ENCODE data around the gene TFB1M.
"Not testable (repeated sequence)": the region's sequence is repeated elsewhere in the genome, so short reads cannot be mapped to it uniquely, and the experiment has no call there.

TFB1M gene

DNA sequence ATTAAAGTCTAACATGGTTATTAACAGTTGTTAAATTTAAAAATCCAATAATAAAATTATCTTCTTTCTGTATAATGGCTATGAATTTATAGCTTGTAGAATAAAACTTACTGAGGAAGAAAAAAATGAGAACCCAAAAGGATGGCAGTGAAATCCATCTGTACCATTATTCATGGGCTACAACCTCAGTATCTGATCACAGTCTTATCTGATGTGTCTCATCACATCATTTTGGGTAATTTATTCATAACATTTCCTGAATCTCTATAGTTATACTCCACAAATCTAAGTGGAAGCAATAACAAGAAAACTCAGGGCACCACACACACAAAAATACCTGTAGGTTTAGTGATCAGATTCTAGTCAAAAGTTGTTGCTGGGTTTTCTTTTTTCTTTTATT lies 43.1 kb downstream of the TFB1M start:
- no peak for TF ChIP-seq CTCF (IDR thresholded peaks at IDR 0.05)
- no peaks in the 10 kb centered on the region for H3K36me3 ChIP-seq

DNA sequence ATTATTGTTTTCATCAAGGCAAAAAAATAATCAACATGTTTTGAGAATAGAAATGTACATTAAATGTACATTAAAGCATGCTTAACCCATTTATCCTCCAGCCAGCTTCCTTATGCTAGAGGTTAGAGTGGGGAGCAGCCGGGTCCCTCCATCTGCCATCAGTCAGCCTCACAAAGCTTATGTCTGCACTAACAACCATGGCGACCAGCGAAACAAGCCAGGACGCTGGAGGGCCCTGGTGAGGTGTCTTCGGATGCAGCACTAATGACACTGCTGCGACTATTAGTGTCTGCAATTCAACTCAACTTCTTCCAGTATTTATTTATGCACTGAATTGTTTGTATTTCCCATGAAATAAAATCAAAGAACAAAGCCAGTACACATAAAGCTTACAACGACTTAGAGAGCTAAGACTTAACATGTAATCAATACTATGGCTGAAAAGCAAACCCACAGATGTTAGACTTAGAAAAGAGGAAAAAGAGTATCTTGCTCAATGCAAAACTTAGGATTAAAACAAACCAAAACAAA lies 43.7 kb downstream of the TFB1M start:
- Histone ChIP-seq H3K36me3 (no peaks in the 10 kb centered on the region), H3K27me3 (no peaks in the 10 kb centered on the region), H3K27ac (no peak overlapping the region), H3K9me3 (no peaks in the 10 kb centered on the region), H3K4me1 (ENCODE audit: control insufficient read depth in 1 of 2, insufficient read depth in 1 of 2, low read depth in 1 of 2, low read length in 1 of 2) (no peaks in the 10 kb centered on the region), H3K4me3 (ENCODE audit: low read depth in 1 of 2, low read length in 1 of 2) (no peak overlapping the region)
- TF ChIP-seq CTCF (IDR thresholded peaks at IDR 0.05) = no peak

More for the DNA sequence above, 43.1 kb downstream of the TFB1M start:
- no peak overlapping the region for H3K27ac ChIP-seq
- H3K27me3 ChIP-seq = no peaks in the 10 kb centered on the region
- no peak overlapping the region for H3K4me3 ChIP-seq (ENCODE audit: low read depth in 1 of 2, low read length in 1 of 2)
- H3K4me1 ChIP-seq (ENCODE audit: control insufficient read depth in 1 of 2, insufficient read depth in 1 of 2, low read depth in 1 of 2, low read length in 1 of 2) = no peaks in the 10 kb centered on the region
- no peaks in the 10 kb centered on the region for H3K9me3 ChIP-seq

GRCh38 chr6:155269765-155270164 lies 44.5 kb downstream of the TFB1M start:
- H3K27ac ChIP-seq = no peak overlapping the region
- no peaks in the 10 kb centered on the region for H3K9me3 ChIP-seq
- peaks cover 3% of the 10 kb centered on the region for H3K36me3 ChIP-seq
- no peaks in the 10 kb centered on the region for H3K4me1 ChIP-seq (ENCODE audit: control insufficient read depth in 1 of 2, insufficient read depth in 1 of 2, low read depth in 1 of 2, low read length in 1 of 2)
- H3K4me3 ChIP-seq (ENCODE audit: low read depth in 1 of 2, low read length in 1 of 2) = no peak overlapping the region
- H3K27me3 ChIP-seq = no peaks in the 10 kb centered on the region
- no peak for TF ChIP-seq CTCF (IDR thresholded peaks at IDR 0.05)

DNA sequence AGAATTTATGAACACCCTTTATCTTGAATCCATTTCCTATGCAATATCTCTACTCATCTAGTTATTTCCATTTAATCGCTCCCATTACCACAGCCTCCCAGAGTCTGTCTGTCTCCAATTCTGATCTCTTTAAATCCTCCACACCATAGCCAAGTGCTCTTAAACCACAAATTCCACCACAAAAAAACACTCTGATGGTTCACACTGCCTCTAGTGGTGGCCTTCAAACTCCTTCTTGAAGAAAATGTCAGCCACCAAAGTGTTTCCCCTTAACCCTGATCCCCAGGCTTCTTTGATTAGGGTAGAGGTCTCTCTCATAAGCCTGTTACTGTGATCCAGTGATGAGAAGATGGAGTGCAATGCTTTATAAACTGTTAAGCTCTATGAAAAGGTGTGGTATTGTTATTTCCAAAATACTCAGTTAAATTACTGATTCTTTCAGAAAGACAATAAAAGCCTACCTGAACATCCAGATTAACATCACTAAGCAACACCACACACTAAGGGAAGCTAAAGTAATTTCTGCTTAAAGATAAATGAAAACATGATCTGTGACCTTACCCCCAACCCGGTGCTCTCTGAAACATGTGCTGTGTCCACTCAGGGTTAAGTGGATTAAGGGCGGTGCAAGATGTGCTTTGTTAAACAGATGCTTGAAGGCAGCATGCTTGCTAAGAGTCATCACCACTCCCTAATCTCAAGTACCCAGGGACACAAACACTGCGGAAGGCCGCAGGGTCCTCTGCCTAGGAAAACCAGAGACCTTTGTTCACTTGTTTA lies 46.0 kb downstream of the TFB1M start:
- H3K4me1 ChIP-seq (ENCODE audit: control insufficient read depth in 1 of 2, insufficient read depth in 1 of 2, low read depth in 1 of 2, low read length in 1 of 2); H3K36me3 ChIP-seq; H3K9me3 ChIP-seq; H3K4me3 ChIP-seq (ENCODE audit: low read depth in 1 of 2, low read length in 1 of 2); H3K27ac ChIP-seq; H3K27me3 ChIP-seq: not testable (repeated sequence)

DNA sequence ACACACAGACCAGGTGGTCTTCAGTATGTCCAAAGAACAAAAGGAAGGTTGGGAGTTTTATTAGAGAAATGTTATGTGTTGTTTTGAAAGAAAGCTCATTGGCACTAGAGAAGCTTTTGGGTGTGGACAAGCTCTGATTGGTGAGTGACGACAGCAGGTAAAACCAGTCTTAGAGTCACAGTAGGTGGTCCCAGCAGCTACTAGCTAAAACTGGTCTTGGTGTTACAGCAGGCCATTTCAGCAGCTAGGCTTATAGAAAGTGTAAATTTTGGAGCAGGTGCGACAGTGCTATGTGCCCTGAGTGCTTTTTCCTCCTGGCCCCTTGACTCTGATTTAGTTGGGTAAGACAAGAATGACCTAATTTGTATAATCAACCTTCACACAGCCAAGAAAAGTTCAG lies 46.9 kb downstream of the TFB1M start:
- no peaks in the 10 kb centered on the region for H3K9me3 ChIP-seq
- H3K4me3 ChIP-seq (ENCODE audit: low read depth in 1 of 2, low read length in 1 of 2) = no peak overlapping the region
- no peak overlapping the region for H3K27ac ChIP-seq
- no peaks in the 10 kb centered on the region for H3K4me1 ChIP-seq (ENCODE audit: control insufficient read depth in 1 of 2, insufficient read depth in 1 of 2, low read depth in 1 of 2, low read length in 1 of 2)
- no peaks in the 10 kb centered on the region for H3K27me3 ChIP-seq
- no peak for TF ChIP-seq CTCF (IDR thresholded peaks at IDR 0.05)
- H3K36me3 ChIP-seq = peaks cover 3% of the 10 kb centered on the region

GRCh38 chr6:155265843-155266535 lies 48.3 kb downstream of the TFB1M start:
- Histone ChIP-seq H3K4me3 (ENCODE audit: low read depth in 1 of 2, low read length in 1 of 2) (no peak overlapping the region), H3K36me3 (peaks cover 3% of the 10 kb centered on the region), H3K27ac (no peak overlapping the region), H3K4me1 (ENCODE audit: control insufficient read depth in 1 of 2, insufficient read depth in 1 of 2, low read depth in 1 of 2, low read length in 1 of 2) (no peaks in the 10 kb centered on the region), H3K9me3 (no peaks in the 10 kb centered on the region), H3K27me3 (no peaks in the 10 kb centered on the region)
- no peak for TF ChIP-seq CTCF (IDR thresholded peaks at IDR 0.05)

Data from neutrophil (primary cell).